Cardiac ventricle fibroblast (primary cell): ENCODE data around the gene AURKB. TPM values are rescaled to one million over a fixed set of nuclear protein-coding genes. Genes with fewer than 3 reads are reported as not detected.

ENCODE experiments used
- total RNA-seq: library from RNA; depleted of rRNA; stranded (reverse); fragments of >200 nt; gene quantifications from 2 replicates; pipeline ENCODE4 v1.2.3, GENCODE V29; 2015

AURKB gene
- total RNA-seq, result 1.5 and 1.6 TPM in 2 replicates

GRCh38 chr17:8209907-8210760, at the start of gene AURKB:
Gene AURKB, minus strand, starts transcription at chr17:8210575. Its CDS starts 351 bp downstream, at chr17:8210224.

GRCh38 chr17:8248751-8249607, 38.6 kb upstream of the AURKB start, which contains the start of gene PFAS:
Gene PFAS, plus strand, starts transcription at chr17:8249289. Its CDS starts 4,649 bp downstream, at chr17:8253938.

DNA sequence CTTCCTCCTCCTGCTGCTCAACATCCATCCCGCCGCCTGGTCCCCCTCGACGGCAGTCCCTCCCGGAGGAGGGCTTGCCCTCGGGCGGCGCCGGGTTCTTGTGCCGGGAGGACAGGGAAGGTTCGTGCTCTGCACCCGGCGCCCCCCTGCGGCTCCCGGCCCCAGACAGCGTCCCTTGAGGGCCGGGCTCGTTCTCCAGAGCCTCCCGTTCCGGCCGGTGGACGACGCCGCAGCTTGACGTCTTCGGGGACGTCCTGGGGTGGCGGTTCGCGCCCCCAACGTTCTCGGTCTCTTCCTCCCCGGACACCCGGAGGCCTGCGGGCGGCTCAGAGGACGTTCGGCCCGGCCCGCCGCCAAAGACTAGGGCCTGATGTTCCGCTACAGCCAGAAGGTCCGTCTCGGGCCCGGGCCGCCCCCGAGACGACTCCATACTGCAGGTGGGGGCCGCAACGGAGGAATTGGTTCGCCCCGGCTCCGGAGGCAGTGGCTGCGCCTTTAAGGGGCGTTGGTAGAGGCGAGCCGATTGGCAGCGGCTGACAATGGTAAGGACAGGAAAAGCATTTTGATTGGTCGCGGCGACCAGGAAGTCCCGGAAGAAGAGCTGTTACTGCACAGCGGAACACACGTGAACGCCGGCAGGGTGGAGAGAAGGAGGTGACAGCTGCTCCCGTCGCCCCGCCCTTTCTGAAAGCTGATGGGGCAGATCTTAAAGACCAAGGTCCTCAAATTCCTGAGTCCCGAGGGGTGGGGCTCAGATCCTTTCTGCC, 20.5 kb downstream of the AURKB start, which contains the start of gene BORCS6:
Gene BORCS6 (minus strand): TSS at position 470 of the 767 bp plus-strand sequence. CDS start 40 bp downstream, at position 430.

DNA sequence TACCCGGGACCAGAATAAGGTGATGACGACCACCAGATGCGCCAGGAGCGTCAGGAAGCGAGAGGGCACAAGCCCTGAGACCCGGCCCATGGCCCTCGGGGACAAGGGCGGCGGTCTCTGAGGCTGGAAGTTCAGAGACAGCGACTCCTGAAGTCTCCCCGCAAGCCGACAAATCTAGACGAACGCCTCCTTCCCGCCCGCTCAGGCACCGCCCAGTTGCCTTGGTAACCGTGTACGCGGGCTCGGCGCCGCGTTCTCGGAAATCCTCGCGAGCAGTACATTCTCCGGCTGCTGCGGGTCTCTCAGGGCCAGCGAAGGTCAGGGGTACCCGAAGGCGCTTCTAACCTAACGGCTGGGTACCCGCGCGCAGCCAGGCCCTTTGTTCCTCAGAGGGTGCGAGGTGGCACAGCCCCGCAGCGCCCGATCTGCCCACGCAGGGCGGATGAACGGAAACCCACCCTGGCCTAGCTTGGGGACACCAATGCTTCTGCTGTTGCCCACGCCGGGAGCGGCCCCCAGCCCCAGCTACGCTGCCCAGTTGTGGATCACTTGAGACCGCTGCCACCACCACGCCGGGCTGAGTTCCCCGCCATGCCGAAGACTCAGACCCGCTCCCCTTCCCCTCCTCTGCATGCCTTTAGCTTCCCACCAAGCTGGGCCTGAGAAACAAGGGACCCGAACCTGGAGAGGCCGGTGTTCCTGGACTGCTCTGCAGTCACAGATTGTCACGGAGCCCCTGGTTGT, 34.0 kb downstream of the AURKB start, which contains the start of gene TMEM107:
Gene TMEM107 (minus strand): TSS at position 184 of the 744 bp plus-strand sequence. CDS start 94 bp downstream, at position 90.

DNA sequence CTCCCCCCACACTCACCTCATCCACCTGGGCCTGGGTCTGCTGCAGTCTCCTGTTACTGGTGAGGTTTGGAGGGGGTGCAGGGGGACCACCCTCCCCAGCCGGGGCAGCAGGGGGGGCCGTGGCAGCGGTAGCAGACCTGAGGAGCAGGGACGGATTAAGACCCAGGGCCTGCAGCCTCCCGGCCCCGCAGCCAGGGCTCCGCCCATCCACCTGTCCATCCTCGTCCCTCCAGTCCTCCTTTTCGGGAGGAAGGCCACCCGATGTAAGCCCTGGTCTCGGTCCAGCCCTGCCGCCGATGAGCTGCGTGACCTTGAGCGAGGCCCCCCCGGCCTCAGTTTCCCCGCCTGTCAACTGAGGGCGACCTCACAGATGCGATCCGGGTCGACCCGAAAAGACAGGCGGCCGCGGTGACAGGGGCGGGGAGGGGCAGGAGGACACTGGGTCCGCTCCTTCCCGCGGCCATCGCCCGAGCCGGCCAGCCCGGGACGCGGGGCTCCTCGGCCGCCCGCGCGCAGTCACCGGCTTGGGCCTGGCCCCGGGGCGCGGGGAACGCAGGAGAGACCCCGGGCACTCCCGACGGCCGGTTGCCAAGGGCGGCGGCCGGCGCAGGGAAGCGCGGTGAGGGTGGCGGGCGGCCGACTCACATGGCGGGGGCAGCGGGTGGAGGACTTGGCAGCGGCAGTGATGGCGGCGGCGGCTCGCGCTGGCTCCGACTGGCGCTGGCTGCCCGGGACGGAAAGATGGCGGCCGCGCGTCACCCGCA, 48.0 kb downstream of the AURKB start, which contains the start of gene VAMP2:
Gene VAMP2 (minus strand): TSS at position 716 of the 764 bp plus-strand sequence. CDS start 69 bp downstream, at position 647.

Other genes starting within 250 kb of the AURKB start
- not detected in 2 replicates for gene GUCY2D, start 208.0 kb downstream of the AURKB start, total RNA-seq
- gene ALOX15B, start 171.5 kb downstream of the AURKB start, total RNA-seq, result 0.50 and 0.83 TPM in 2 replicates
- not detected in 2 replicates for gene ALOX12B, start 122.9 kb downstream of the AURKB start, total RNA-seq
- not detected in 2 replicates for gene ALOXE3, start 92.1 kb downstream of the AURKB start, total RNA-seq
- not detected in 2 replicates for gene HES7, start 86.5 kb downstream of the AURKB start, total RNA-seq
- 36.7 and 48.5 TPM in 2 replicates for gene PER1, start 58.2 kb downstream of the AURKB start, total RNA-seq
- gene VAMP2, start 47.6 kb downstream of the AURKB start, total RNA-seq, result 5.6 and 7.8 TPM in 2 replicates
- 12.4 and 22.3 TPM in 2 replicates for gene TMEM107, start 34.2 kb downstream of the AURKB start, total RNA-seq
- gene BORCS6, start 20.4 kb downstream of the AURKB start, total RNA-seq, result 5.5 and 7.9 TPM in 2 replicates
- gene CTC1, start 37.5 kb upstream of the AURKB start, total RNA-seq, result 3.6 and 8.3 TPM in 2 replicates
- 12.5 and 13.7 TPM in 2 replicates for gene PFAS, start 38.7 kb upstream of the AURKB start, total RNA-seq
- gene RANGRF, start 78.1 kb upstream of the AURKB start, total RNA-seq, result 11.8 and 17.4 TPM in 2 replicates
- gene SLC25A35, start 84.8 kb upstream of the AURKB start, total RNA-seq, result 0.73 and 3.0 TPM in 2 replicates
- 0.68 and 1.2 TPM in 2 replicates for gene ARHGEF15, start 99.7 kb upstream of the AURKB start, total RNA-seq
- gene ODF4, start 129.3 kb upstream of the AURKB start, total RNA-seq, result not detected in 2 replicates
- 4,586 and 4,963 TPM in 2 replicates for gene RPL26, start 172.6 kb upstream of the AURKB start, total RNA-seq
- gene RNF222, start 187.3 kb upstream of the AURKB start, total RNA-seq, result not detected in 2 replicates
- gene NDEL1, start 225.3 kb upstream of the AURKB start, total RNA-seq, result 34.6 and 36.6 TPM in 2 replicates